ENCODE data around the gene RIC8A.

DNA sequence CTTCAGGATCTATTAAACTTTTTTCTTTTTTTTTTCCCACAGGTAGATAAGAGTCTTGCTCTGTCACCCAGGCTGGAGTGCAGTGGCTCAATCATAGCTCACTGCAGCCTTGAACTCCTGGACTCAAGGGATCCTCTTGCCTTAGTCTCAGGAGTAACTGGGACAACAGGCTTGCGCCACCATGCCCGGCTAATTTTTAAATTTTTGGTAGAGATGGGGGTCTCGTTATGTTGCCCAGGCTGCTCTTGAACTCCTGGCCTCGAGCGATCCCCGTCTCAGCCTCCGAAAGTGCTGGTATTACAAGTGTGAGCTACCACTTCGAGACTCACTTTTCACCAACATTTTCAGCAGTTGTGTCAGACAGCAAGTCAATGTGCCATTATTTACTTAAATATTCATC lies 27.7 kb downstream of the RIC8A start:
- TF ChIP-seq, protein P1, sequence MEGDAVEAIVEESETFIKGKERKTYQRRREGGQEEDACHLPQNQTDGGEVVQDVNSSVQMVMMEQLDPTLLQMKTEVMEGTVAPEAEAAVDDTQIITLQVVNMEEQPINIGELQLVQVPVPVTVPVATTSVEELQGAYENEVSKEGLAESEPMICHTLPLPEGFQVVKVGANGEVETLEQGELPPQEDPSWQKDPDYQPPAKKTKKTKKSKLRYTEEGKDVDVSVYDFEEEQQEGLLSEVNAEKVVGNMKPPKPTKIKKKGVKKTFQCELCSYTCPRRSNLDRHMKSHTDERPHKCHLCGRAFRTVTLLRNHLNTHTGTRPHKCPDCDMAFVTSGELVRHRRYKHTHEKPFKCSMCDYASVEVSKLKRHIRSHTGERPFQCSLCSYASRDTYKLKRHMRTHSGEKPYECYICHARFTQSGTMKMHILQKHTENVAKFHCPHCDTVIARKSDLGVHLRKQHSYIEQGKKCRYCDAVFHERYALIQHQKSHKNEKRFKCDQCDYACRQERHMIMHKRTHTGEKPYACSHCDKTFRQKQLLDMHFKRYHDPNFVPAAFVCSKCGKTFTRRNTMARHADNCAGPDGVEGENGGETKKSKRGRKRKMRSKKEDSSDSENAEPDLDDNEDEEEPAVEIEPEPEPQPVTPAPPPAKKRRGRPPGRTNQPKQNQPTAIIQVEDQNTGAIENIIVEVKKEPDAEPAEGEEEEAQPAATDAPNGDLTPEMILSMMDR (IDR thresholded peaks at IDR 0.05), result no peak
- no peak for TF ChIP-seq EP300 (IDR thresholded peaks at IDR 0.05)

Measured in ovary (tissue), 3 donors.